D721Med (cell line): ENCODE data around the gene ASB1.
"Not testable (repeated sequence)": the region's sequence is repeated elsewhere in the genome, so short reads cannot be mapped to it uniquely, and the experiment has no call there.

Experiments used
- DNase-seq: peaks from one replicate; pipeline ENCODE4 v3.0.0; 2011; ENCODE audit warnings: low spot score; ENCODE audit not compliant: insufficient read length
- FAIRE-seq: peaks from 2 replicates; lab custom pipeline; 2011; peaks lifted over from hg19 to GRCh38; lab: Jason Lieb, UNC
- TF ChIP-seq, protein P1 (sequence below): IDR thresholded peaks from 2 replicates; pipeline ENCODE4 v1.5.1; 2012; ENCODE audit warnings: mild to moderate bottlenecking, control low read depth; ENCODE audit not compliant: insufficient read depth; ENCODE audit errors: missing control alignments

Gene ASB1

DNA sequence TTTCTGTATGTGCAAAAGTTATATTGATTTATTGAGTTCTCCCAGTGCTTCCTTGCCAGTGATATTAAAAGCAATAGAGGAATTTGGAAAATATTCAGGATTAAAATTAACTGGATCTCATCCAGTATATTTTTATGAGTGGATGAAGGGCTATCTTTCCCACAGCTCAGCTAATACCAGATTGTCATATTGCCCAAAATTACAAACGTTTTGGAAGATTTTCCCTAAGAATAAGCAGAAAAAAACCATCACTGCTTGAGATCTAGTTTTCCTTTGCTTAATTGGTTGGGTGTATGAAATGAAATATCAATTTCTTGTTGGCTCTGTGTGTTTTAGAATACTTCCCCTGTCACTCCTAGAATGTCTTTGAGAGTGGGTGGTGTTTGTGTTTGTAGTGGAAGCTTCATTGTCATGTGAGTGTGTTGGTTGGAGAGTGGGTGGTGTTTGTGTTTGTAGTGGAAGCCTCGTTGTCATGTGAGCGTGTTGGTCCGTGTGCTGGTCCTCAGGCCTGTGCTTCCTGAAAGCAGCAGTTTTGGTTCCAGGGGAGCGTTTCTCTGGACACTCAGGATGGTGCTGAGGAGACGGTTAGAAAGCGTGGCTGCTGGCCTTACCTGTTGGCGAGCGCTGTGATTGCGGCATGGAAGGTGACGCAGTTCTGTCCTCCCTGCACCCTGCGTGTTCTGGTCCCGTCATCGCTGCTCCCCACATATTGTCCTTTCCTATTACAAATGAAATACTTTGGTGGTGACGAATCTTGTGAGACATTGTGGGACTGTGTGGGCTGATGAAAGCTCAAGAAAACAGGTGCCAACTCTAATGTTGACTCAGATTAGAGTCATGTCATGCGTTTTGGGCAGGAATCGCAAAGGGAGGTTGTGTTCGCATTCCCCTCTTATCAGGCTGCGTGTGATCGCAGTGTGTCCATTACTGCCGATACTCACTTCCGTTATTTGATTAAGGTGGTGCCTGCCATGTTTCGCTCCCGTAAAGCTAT lies 12.4 kb downstream of the ASB1 start:
- TF ChIP-seq, protein P1, sequence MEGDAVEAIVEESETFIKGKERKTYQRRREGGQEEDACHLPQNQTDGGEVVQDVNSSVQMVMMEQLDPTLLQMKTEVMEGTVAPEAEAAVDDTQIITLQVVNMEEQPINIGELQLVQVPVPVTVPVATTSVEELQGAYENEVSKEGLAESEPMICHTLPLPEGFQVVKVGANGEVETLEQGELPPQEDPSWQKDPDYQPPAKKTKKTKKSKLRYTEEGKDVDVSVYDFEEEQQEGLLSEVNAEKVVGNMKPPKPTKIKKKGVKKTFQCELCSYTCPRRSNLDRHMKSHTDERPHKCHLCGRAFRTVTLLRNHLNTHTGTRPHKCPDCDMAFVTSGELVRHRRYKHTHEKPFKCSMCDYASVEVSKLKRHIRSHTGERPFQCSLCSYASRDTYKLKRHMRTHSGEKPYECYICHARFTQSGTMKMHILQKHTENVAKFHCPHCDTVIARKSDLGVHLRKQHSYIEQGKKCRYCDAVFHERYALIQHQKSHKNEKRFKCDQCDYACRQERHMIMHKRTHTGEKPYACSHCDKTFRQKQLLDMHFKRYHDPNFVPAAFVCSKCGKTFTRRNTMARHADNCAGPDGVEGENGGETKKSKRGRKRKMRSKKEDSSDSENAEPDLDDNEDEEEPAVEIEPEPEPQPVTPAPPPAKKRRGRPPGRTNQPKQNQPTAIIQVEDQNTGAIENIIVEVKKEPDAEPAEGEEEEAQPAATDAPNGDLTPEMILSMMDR, result no peak

DNA sequence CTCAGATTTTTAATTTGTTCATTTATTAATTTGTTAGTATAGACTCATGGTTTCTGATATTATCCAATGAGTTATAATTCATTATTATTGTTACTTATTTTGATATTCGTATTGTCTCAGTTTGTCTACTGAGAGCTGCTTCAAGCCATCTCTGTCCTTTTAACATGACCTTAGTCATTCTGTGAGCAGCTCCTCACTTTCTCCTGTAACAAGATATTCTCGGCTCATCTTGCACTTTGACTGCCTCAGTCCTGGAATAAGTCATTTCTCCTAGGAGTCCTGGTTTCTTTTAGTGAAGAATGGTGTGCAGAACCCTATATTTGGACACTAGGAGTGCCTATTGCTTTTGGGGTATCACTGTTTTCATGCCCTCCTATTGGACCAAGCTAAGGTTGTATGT lies 13.2 kb downstream of the ASB1 start:
- DNase-seq (no peak), FAIRE-seq (no peak)
- TF ChIP-seq, protein P1, result no peak

More for the DNA sequence above, 12.4 kb downstream of the ASB1 start:
- FAIRE-seq (no peak), DNase-seq (no peak)

DNA sequence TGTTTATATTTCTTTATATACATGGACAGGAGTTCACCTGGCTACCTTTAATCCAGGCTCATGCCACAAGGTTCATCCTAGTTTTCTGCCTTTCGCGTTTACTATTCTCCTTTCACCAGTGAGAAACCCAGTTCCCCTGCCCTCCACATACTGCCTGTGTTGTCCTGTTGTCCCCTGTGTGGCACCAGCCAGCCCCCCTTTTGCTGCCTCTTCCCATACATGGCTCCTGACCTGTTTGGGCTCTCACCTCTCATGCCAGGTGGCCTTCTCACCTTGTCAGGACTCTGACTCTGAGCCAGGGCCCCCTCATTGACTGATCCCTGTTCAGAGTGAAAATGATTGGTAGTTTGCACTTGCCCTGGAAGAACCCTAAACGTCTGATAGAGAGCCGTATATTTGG lies 13.6 kb downstream of the ASB1 start:
- DNase-seq (no peak), FAIRE-seq (no peak)
- TF ChIP-seq, protein P1, result no peak

DNA sequence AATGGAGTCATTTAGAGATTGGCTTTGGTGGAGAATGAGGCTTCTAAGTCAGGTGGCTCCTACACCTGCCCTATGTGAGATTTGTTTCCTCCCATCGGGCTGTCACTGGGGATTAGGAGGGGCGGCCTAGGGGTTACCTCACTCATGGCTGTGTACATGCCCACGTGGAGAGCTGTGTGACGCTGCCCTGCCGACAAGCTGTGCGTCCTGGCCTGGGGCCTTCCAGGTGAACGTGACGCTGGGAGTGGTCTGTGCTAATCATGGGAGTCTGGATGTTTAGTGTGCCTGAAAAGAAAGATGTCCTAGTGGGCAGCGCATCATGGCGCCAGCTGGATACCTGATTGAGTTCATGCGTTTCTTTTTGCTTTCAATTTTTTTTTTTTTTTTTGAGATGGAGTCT lies 14.0 kb downstream of the ASB1 start:
- DNase-seq (no peak), FAIRE-seq (no peak)
- TF ChIP-seq, protein P1, result no peak

DNA sequence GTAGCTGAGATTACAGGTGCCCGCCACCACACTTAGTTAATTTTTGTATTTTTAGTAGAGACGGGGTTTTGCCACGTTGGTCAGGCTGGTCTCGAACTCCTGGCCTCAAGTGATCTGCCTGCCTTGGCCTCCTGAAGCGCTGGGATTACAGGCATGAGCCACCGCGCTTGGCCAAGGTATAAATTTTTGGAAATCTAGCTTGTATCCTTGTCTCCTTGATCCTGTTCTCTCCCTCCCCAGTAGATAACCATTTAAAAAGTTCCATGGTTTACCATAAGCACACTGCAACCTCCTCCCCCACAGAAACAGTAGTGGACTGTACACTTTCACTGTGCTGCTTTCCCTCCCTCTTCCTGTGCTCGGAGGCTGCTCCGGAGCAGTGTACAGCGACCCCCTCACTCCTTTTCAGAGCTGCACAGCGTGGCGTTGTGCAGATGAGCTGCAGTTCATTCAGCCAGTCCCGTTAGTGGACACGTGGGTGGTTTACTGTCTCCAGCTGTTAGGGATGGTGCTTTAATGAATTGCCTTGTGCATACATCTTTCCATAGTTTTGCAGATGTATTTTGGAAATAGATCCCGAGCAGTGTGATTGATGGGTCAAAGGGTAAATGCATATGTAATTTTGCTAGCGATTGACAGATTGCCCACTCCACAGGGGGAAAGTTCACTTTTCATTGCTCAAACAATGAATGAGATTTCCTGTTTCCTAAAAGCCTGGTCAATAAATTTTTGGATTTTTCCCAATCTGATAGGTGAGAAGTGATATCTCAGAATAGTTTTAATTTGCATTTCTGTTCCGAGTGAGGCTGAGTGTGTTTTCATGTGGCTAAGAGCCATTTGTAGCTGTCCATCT lies 14.8 kb downstream of the ASB1 start:
- DNase-seq (no peak), FAIRE-seq (no peak)
- TF ChIP-seq, protein P1, result no peak

DNA sequence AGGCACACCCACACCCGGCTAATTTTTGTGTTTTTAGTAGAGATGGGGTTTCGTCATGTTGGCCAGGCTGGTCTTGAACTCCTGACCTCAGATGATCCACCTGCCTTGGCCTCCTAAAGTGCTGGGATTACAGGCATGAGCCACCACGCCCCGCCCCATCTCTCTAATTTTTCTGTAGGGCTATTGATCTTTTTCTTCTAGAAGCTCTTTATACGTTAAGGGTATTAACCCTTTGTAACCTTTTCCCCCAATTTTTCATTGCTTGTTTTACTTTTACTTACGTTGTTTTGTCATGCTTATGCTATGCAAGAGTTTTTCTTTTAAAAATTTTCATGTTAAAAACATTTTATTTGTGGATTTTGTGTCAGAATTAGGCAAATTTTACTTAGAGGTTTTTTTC lies 15.5 kb downstream of the ASB1 start:
- DNase-seq, FAIRE-seq: not testable (repeated sequence)

DNA sequence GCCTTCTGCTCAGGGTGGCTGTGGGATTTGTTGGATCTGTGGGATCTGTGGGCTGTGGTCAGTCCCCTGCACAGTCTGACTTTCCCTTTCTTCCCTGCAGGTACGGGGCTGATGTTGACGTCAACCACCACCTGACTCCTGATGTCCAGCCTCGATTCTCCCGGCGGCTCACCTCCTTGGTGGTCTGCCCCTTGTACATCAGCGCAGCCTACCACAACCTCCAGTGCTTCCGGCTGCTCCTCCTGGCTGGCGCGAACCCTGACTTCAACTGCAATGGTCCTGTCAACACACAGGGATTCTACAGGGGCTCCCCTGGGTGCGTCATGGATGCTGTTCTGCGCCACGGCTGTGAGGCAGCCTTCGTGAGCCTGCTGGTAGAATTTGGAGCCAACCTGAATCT lies 17.5 kb downstream of the ASB1 start:
- FAIRE-seq (no peak), DNase-seq (no peak)
- TF ChIP-seq, protein P1, result no peak
